GM19372 (cell line): ENCODE measurements around the gene IMMT.
"Not testable (repeated sequence)": the region's sequence is repeated elsewhere in the genome, so short reads cannot be mapped to it uniquely, and the experiment has no call there.

Experiments used
- ATAC-seq: cut with Tn5 transposase; IDR thresholded peaks from one replicate; pipeline ENCODE4 v1.9.1; 2021; ENCODE audit warnings: mild to moderate bottlenecking, low read depth, moderate library complexity; ENCODE audit not compliant: unreplicated experiment

The IMMT gene

DNA sequence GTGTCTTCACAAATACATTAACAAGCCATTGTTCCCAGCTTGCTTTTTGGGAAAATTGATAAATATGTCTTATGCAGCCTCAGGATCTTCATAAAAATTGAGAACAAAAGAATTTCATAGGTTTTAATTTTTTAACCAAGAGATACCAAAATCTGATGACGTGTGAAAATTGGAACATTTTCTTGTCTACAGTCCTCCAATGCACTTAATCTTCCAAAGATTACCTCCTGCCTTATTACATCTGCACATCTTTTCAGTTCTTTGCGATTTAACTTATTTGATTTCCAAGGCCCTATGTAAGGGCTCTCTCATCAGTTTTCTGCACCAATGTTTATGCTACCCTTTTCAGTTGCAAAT lies 7.1 kb upstream of the IMMT start:
- ATAC-seq: no peak

DNA sequence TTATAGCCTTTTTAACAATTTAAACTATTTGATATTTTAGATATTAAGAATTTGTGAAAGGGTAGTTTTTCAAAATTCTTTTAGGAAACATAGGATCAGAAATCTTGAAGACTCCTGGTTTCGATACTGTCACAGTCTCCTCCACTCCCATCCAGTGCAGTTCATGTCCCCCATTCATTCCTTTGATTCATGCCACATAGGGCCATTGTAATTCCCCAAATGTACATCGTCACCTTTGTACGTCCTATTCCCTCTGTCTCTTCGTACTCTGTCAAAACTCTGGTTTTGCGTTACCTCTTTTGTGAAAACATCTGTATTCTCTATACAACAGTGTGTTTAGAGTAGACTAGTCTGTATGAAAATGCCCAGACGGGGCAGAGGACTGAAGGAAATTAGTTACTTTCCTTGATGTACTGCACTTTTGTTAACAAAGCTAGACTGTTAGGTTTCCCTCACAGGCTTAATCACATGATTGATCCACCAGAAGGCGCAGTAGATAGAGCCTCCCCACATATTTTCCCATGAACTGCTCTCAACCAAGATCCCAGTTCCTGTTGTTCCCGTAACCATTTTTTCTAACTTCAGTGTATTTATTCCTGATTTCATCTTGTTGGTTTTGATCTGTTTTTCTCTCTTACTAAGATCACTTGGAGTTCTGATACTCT lies 6.5 kb upstream of the IMMT start:
- no peak for ATAC-seq

DNA sequence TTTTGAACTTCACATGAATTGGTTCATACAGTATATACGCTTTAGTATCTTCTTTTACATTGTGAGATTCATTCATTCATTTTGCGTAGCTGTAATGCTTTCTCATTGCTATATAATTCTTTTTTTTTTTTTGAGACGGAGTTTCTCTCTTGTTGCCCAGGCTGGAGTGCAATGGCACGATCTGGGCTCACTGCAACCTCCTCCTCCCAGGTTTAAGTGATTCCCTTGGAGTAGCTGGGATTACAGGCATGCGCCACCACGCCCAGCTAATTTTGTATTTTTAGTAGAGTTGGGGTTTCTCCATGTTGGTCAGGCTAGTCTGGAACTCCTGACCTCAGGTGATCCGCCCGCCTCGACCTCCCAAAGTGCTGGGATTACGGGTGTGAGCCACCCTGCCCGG lies 5.3 kb upstream of the IMMT start:
- not testable (repeated sequence) for ATAC-seq

DNA sequence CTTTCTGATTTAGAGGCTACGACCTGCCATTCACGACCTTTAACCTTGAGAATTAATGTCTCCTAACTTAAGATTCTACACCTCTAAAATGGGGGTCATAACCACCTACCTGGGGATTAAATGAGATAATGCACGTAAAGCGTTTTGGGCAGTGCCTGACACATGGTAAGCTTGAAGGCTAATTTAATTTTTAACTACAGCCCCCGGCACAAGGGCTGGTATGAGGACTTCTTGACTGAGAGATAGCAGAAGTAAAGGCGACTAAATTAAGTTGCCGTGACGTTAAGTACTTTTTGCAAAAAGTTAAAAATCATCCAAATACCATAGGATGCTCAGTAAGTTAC lies 4.5 kb upstream of the IMMT start:
- no peak for ATAC-seq

DNA sequence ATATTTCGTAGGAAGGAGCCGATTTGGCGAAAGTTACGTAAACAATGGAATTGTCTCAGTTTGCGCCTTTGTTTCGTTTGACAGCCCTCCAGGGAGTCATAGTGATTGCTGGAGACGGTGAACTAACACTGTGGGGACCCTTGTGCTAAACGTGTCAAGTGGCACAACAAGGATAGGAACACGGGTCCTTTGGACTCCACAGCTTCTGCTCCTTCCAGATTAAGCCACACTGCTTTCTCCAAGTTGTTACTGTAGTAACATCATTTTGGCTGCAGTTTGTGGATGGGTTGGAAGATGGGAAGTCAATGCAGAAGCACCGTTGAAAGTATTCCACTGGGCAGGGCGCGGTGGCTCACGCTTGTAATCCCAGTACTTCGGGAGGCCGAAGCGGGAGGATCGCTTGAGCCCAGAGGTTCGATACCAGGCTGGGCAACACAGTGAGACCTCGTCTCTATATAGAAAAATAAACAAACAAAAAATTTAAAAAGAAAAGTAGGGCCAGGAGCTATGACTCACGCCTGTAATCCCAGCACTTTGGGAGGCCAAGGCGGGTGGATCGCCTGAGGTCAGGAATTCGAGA lies 636 bp upstream of the IMMT start:
- no peak for ATAC-seq

DNA sequence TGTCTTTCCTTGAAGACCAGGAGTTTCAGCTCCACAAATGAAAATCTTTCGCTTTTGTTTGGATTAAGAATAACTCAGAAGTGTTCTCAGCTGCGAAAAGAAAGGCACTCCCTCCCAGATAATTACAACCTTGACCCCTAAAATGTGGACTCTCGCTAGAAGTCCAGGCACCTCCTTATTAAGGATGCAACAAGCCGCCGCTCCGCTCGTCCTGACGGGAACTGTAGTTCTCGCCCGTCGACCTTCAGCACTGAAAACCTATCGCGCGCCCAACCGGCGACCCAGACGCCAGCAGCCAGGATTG lies 559 bp downstream of the IMMT start:
- no peak for ATAC-seq

DNA sequence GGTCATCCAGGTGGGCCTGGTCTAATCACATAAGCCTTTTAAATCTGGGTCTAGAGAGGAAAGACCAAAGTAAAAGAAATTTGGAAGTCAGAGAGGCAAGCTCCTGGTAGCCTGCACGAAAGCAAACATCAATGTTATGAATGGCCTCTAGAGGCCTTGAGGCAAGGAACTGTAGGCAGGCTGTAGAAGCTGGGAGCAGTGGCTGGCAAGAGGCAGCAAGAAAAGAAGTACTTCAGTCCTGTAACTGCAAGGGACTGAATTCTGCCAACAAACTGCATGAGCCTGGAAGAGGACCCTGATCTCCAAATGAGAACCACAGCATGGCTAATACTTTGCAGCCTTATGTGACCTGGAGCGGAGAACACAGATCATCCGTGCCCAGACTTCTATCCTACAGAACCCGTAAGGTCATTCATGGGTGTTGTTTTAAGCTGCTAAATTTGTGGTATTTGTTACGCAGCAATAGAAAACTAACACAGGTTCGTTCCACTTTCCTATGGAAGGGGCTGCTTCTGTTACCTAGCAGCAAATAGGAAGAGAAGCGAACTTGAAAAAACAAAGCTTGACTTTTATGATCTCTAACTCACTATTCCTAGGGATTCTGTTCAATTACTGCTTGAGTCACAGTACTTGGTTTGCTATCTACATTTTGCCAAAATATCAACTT lies 1.2 kb downstream of the IMMT start:
- ATAC-seq: no peak

DNA sequence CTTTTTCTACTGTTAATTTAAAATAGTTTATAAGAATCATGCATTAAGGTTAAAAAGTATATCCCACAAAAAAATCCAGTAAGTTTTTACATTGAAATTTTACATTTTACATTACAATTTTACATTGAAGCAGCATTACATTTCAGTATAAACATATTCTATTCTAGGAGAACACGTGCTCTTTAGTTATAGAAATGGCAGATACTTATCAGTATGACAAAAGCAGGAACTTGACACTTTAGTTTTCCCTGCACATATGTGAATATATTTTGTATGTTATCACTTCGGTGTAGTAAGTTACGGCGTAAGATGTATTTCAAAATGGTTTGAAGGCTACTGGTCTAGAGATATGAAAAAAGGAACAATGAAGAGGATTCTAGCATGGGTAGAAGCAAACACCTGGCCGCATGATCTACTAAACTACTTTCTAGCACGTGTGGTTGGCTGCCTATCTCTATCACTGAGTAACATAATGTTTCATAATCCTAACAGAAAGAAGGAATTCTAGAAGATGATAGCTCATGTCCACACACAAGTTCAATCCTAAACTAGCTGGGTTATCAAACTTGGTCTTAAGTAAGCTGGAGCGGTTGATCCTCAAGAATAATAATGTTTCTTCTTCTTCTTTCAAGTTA lies 5.4 kb downstream of the IMMT start:
- no peak for ATAC-seq

DNA sequence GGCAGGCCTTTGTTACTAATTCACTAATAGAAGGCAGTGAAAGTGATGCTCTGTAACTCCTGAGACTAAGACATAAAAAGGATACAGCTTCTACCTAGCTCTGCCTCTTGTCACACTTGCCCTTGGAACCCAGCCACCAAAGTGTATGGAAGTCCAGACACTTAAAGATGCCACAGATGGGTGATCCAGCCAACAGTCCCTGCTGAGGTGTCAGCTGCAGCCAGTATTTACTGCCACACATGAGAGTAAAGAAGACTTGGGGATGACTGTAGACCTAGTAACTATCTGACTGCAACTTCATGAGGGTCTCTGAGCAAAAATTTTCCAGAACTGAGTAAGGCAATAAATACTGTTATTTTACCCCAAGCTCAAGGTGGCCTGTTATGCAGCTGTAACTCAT lies 8.8 kb downstream of the IMMT start:
- ATAC-seq: no peak

DNA sequence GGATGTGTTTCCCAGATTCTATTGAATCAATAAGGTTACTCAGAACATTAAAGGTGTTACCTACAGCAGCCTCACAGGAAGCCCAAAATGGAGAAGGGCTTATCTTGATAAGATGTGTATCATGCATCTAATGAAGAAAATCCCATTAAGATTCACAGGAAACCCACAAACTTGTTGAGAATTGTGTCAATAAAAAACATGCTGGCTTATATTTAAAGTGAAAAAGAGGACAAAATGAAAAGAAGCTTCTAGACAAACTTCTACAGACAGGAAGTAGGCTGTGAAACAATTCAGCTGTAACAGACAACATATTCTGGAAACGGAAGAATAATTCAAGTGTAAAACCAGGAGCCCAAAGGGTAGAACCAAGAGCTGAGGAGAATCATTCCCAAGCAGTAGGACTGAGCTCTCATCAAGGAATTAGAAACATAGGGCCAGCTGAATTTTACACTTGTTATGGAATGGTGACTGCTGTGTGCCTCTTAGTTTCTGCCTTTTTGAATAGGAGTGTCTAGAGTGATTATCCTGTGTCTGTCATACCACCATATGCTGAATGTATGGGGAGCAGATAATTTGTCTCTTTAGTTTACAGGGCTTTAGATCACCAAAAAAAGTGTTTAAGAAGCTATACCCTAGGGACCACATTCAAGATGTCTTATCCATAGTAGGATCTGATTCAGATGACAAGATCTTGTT lies 9.6 kb downstream of the IMMT start:
- ATAC-seq: no peak

DNA sequence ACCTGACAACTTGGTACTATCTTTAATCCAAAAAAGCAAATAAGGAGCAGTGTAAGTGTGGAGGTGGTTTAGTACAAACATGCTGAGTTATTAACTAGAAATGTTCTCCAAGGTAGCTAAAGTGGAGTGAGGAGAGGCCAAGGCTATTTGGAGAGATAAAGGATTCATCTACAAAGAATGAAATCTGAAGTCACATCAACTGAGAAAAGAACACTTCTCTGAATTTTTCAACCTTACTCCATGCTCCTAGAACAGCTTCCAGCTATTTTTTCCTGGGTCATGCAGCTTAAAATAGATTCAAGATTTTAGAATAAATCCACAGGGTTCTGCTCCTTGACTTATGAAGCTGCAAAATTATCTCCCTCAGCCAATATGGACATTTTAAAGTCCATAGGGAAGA lies 18.7 kb downstream of the IMMT start:
- no peak for ATAC-seq

DNA sequence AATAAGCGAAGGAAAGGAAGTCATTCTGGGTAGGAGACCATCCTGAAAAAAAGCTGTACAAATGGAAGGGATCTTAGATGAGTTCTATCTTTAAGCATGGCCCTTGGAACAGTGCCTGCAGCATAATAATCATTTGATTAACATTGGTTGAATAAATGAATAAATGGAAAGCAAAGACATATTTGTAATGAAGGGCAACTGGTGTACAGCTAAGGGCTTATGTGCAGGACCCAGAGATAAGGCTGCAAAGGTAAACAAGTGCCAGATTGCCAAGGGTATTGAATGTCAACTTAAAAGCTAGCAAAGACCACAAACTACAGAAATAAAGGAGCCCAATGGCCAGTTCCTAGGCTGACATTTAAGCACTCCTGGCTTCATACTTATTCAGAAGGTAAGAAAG lies 19.4 kb downstream of the IMMT start:
- no peak for ATAC-seq

DNA sequence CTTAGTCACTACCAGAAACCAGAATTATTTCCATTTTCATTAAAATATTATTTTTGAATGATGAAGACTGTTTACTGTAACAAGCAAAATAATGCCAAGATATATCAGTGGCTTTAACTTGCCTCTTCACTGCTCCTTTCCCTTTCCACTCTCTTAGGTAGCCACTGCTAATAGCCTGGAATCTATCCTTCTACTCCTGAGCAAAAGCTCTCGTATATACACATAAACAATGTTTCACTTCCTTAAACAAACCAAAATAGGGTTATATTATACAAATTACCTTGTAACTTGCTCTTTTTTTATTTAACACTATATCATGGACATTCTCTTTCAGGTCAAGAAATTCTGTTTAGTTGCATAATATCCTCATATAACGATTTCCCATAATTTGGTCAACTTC lies 20.8 kb downstream of the IMMT start:
- ATAC-seq: no peak

DNA sequence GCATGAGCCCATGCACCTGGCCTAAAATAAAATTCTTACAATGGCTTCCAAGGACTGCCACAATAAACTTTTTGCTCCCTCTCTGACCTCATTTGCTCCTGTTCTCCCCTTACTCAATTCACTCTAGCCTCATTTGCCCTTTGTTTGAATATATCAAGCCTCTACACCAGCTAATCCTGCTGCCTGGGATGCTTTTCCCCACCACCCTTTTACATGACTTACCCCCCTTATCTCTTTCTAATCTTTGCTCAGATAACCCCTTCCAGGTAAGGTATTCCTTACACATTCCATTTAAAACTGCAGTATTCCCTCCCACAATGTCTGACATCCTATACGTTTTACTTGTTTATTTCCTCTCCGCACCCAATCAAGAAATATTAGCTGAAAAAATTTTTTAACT lies 22.7 kb downstream of the IMMT start:
- no peak for ATAC-seq

DNA sequence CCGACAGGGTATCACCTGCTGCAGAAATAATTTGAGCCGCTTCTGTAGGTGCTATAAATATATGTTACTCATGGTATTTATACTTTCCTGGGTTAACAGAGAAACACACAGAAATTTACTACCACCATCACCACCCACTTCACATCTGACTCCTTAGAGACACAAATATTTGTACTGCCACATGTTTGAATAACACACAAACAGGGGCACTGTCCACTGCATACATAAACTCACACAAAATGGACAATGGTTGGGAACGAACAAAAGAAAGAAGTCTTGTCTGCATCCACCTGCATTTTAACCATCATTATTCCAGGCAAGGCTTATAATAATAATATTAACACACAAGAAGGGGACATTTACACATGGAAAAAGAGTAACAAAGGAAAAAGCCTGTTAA lies 24.0 kb downstream of the IMMT start:
- ATAC-seq: no peak

DNA sequence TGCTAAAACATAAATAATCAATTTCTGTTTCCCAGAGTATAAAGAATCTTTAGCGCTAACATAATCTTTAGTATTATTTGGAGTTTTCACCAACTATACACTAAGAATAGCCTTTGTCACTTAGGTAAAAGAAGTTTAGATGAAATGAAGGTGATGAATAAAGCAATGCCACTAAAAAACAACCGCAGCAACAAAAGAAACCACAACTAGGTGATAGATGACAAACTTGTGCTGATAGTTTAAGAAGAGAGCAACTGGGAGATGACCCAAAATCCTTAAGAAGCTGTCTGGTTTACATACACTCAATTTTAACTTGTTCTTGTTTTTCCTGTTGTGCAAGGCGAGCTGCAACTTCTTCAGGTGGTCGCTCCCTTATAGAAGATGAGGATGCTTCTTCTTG lies 24.8 kb downstream of the IMMT start:
- no peak for ATAC-seq

DNA sequence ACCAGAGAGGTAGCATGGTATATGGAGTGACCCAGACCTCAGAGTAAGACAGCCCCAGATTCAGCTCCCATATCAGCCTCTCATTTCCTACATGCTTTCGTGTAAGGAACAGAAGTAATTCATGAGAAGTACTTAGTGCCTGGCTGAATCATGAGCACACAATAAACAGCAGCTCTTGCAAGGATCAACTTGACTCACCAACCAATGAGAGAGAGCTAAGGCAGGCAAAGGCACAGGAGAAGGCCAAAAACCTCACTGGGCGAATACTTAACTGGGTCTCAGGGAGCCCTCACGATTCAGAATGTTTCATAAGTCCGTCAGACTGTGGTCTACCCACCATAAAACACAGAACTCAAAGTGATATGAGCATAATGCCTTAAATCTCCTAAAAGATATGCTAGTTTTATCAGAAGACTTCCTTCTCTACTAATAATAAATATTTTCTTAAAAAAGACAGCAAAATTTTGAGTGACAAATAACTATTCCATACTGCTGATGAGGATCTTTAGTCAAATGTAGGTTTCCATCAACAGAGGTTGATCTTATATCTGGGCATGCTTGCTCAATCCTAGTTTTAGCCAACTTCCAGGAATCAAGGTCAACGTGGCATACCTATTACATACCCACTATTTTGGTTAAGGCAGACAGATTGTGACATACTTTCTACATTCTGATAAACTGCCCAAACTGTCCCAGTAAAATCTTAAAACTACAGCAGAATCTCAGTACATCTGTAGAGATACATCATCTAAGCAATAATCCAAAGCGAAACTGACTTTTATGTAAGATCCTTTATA lies 34.9 kb downstream of the IMMT start:
- no peak for ATAC-seq

DNA sequence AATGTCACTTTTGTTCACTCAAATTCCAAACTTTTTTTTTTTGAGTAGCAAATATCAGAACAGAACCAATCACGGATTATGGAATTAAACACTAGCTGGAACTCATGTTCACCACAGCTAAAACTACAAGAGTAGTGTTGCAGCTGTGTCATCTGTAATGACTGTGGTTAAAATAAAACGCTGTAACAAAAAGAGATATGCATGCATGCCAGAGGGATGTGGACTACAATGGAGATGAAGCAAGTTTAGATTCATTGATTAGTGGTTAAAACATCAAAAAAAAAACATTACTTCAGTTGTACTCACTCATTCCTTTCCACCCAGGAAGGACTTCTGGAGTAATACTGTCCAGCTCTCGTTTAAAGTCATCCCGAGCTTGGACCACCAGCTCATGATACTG lies 37.0 kb downstream of the IMMT start:
- ATAC-seq: no peak

DNA sequence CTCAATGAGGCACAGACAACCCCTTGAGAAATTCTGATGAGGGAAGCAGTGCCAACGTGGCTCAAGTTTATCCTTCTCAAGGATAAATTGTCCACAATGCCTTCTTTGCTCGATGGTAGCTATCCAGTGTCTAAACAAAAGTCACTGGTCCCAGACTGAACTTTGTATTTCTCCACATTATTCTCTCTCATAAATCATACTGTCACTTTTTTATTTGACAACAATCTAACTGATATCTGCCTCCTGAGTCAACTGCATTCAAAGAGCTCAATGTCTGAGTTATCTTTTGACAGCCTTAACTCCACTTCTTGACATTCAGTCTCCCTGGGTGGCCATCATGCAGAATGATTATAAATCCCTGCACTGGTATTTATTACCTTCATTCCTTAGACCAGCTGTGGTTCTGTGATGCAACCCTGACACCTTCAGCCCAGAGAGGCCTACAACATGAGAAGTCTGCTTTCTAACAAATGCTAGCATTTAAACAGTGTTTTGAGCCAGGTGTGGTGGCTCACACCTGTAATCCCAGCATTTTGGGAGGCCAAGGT lies 38.2 kb downstream of the IMMT start:
- no peak for ATAC-seq

DNA sequence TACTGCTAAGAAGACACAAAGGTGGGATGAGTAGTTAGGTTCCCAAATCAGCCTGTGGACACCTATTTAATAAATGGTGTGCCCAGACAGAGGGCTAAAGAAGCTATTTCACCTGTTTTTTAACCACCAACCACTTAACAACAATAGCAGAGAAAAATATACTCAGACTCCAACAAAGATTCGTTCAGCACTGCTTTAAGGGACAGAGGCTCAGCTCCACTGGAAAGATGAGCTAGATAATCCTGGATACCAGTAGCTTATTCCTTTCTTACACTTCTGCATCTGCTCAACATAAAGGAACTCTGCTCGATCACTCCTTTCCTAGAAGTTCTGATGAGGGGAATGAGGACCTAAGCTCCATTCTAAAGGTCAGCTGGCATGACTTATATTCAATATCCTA lies 44.8 kb downstream of the IMMT start:
- no peak for ATAC-seq

DNA sequence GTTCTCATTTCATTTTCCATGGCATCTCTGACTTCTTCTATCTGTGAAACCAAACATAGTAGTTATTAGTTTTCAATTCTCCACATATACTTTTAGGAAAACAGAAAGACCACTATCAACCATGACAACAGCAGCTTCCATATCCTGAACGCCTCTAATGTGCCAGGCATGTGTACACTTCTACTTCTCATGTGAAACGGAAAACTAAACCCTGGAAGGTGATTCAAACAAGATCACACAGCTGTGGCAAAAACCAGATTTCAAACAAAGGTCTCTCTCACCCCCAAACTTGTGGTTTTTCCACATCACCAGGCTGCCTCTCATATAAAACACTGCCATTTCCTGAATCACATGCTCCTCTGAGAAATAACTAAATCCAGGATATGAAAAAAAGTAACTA lies 47.5 kb downstream of the IMMT start:
- no peak for ATAC-seq
